ENCODE measurements around the gene TCN1. TPM values are rescaled to one million over a fixed set of nuclear protein-coding genes. Genes with fewer than 3 reads are reported as not detected.

TCN1 gene
- total RNA-seq, 2 experiments from 2014 or later, result not detected

DNA sequence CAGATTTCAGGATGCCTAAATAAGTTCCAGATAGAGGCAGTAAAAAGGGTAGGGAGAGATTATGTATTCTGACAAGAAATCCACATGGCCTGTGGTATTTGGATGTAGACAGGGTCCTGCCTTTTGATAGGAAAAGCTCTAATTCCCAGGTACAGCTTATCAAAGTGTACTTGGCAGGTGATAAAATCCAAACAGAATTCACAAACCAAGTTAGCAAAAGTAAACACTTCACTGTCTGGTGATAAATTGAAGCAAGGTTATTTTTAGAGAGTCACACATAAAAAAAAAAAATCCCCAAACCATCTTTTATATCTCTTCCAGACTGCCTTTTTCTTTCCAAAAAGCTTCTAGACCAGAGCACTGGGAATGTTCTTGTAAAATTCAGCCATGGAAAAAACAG lies 26.7 kb downstream of the TCN1 start:
- H3K27ac ChIP-seq (ENCODE audit: low read depth in 1 of 2, low read length in 2 of 2), result no peak overlapping the region
- no peak overlapping the region for H3K27ac Mint-ChIP-seq
- peaks cover 31% of the 10 kb centered on the region for H3K27me3 Mint-ChIP-seq
- H3K27me3 ChIP-seq (ENCODE audit: control insufficient read depth in 1 of 2, insufficient read depth in 2 of 2, low read length in 2 of 2), result no peaks in the 10 kb centered on the region
- no peaks in the 10 kb centered on the region for H3K4me1 ChIP-seq (ENCODE audit: insufficient read depth, low read length)
- POLR2A ChIA-PET, result no interaction called here
- H3K9me3 Mint-ChIP-seq, result no peaks in the 10 kb centered on the region
- no peaks in the 10 kb centered on the region for H3K4me1 Mint-ChIP-seq (ENCODE audit: low read depth)
- no peaks in the 10 kb centered on the region for H3K36me3 ChIP-seq (ENCODE audit: insufficient read depth, low read length)
- CTCF ChIA-PET, result no interaction called here
- no peak overlapping the region for H3K4me3 ChIP-seq (ENCODE audit: low read length)
- H3K4me3 Mint-ChIP-seq, result no peak overlapping the region
- no peaks in the 10 kb centered on the region for H3K9me3 ChIP-seq (ENCODE audit: control insufficient read depth in 1 of 2, insufficient read depth in 1 of 2, low read length in 2 of 2)
- ATAC-seq (ENCODE audit: poor library complexity) (no peak), DNase-seq (no peak)
- intact Hi-C loops (cut with DNase I, micrococcal nuclease), result no loop called here
- TF ChIP-seq, protein P1, sequence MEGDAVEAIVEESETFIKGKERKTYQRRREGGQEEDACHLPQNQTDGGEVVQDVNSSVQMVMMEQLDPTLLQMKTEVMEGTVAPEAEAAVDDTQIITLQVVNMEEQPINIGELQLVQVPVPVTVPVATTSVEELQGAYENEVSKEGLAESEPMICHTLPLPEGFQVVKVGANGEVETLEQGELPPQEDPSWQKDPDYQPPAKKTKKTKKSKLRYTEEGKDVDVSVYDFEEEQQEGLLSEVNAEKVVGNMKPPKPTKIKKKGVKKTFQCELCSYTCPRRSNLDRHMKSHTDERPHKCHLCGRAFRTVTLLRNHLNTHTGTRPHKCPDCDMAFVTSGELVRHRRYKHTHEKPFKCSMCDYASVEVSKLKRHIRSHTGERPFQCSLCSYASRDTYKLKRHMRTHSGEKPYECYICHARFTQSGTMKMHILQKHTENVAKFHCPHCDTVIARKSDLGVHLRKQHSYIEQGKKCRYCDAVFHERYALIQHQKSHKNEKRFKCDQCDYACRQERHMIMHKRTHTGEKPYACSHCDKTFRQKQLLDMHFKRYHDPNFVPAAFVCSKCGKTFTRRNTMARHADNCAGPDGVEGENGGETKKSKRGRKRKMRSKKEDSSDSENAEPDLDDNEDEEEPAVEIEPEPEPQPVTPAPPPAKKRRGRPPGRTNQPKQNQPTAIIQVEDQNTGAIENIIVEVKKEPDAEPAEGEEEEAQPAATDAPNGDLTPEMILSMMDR (IDR thresholded peaks at IDR 0.05), result no peak
- no peaks in the 10 kb centered on the region for H3K36me3 Mint-ChIP-seq (ENCODE audit: low read depth)

DNA sequence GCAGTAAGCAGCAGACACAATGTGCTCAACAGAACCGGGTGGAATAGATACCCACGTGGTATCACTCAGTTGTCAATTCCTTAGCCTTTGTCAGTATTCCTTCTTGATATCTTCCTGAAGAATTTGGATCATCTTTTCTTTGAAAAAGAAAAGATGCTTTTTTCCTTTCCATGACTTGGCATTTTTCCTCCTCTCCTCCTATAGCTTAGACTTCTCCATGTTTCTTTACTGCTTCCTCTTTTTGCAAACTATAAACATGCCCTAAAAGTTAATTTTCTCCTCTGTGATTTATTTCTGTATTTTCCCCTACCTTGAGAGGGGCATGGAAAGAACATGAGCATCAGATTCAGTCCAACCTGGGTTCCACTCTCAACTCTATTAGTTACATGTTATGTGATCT lies 32.7 kb downstream of the TCN1 start:
- no peak for DNase-seq
- no peaks in the 10 kb centered on the region for H3K9me3 Mint-ChIP-seq
- H3K9me3 ChIP-seq (ENCODE audit: control insufficient read depth in 1 of 2, insufficient read depth in 1 of 2, low read length in 2 of 2), result no peaks in the 10 kb centered on the region
- H3K4me3 Mint-ChIP-seq, result no peak overlapping the region
- no peak overlapping the region for H3K27ac Mint-ChIP-seq
- H3K36me3 Mint-ChIP-seq (ENCODE audit: low read depth), result no peaks in the 10 kb centered on the region
- intact Hi-C loops (cut with DNase I, micrococcal nuclease), result no loop called here
- no peaks in the 10 kb centered on the region for H3K27me3 ChIP-seq (ENCODE audit: control insufficient read depth in 1 of 2, insufficient read depth in 2 of 2, low read length in 2 of 2)
- POLR2A ChIA-PET, result no interaction called here
- no peak overlapping the region for H3K4me3 ChIP-seq (ENCODE audit: low read length)
- no peaks in the 10 kb centered on the region for H3K4me1 Mint-ChIP-seq (ENCODE audit: low read depth)
- peaks cover 22% of the 10 kb centered on the region for H3K27me3 Mint-ChIP-seq
- H3K27ac ChIP-seq (ENCODE audit: low read depth in 1 of 2, low read length in 2 of 2), result no peak overlapping the region
- H3K4me1 ChIP-seq (ENCODE audit: insufficient read depth, low read length), result no peaks in the 10 kb centered on the region
- no peaks in the 10 kb centered on the region for H3K36me3 ChIP-seq (ENCODE audit: insufficient read depth, low read length)
- CTCF ChIA-PET, result interaction anchor here (1.3 kb wide), 1 partner anchor 8 kb away, joined by 3 read pairs; no protein-coding TSS in a partner anchor
- ATAC-seq (ENCODE audit: poor library complexity), result no peak
- TF ChIP-seq, protein P1 (IDR thresholded peaks at IDR 0.05), result no peak

DNA sequence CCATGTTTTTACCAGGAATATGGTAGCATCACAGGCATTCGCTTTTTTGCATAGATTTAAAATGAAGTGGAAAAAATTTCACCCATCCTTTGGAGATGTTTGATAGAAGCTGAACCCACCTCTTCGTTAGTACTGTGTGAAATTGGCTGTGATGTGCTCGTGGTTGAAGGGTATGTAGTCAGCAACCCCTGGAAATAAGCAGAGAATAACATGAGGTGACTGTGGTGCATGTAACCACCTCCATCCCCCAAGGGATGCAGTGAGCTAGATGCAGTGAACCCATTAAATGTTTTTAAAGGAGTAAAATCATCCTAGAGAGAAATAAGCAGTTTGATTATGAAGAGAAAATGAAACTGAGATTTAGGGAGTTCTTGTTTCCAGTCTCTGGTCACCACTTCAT lies 36.9 kb downstream of the TCN1 start:
- ChIA-PET CTCF (no interaction called here), POLR2A (no interaction called here)
- intact Hi-C loops (cut with DNase I, micrococcal nuclease), result no loop called here
- TF ChIP-seq, protein P1 (IDR thresholded peaks at IDR 0.05), result no peak
- H3K27ac Mint-ChIP-seq, result no peak overlapping the region
- H3K9me3 Mint-ChIP-seq, result no peaks in the 10 kb centered on the region
- no peaks in the 10 kb centered on the region for H3K4me1 Mint-ChIP-seq (ENCODE audit: low read depth)
- H3K36me3 Mint-ChIP-seq (ENCODE audit: low read depth), result no peaks in the 10 kb centered on the region
- ATAC-seq (ENCODE audit: poor library complexity) (no peak), DNase-seq (no peak)
- no peaks in the 10 kb centered on the region for H3K36me3 ChIP-seq (ENCODE audit: insufficient read depth, low read length)
- peaks cover 4% of the 10 kb centered on the region for H3K27me3 Mint-ChIP-seq
- H3K4me3 ChIP-seq (ENCODE audit: low read length), result no peak overlapping the region
- no peaks in the 10 kb centered on the region for H3K9me3 ChIP-seq (ENCODE audit: control insufficient read depth in 1 of 2, insufficient read depth in 1 of 2, low read length in 2 of 2)
- H3K27ac ChIP-seq (ENCODE audit: low read depth in 1 of 2, low read length in 2 of 2), result no peak overlapping the region
- no peak overlapping the region for H3K4me3 Mint-ChIP-seq
- no peaks in the 10 kb centered on the region for H3K4me1 ChIP-seq (ENCODE audit: insufficient read depth, low read length)
- no peaks in the 10 kb centered on the region for H3K27me3 ChIP-seq (ENCODE audit: control insufficient read depth in 1 of 2, insufficient read depth in 2 of 2, low read length in 2 of 2)
